Colonic mucosa (tissue), 4 donors: ENCODE results near the gene ZNF213. TPM values are rescaled to one million over a fixed set of nuclear protein-coding genes. Genes with fewer than 3 reads are reported as not detected.

Source experiments
- DNase-seq: peaks from one replicate; pipeline ENCODE4 v3.0.0-alpha.2; 2020
- H3K27ac ChIP-seq: fragments of 200-600 bp; one replicate; pipeline ENCODE4 v1.8.0; 2021
- H3K27me3 ChIP-seq: fragments of 200-600 bp; one replicate; pipeline ENCODE4 v1.8.0; 2021
- H3K36me3 ChIP-seq: fragments of 200-600 bp; one replicate; pipeline ENCODE4 v1.8.0; 2021
- H3K4me1 ChIP-seq: fragments of 200-600 bp; one replicate; pipeline ENCODE4 v1.8.0; 2021; ENCODE audit warnings: mild to moderate bottlenecking
- H3K4me3 ChIP-seq: fragments of 200-600 bp; one replicate; pipeline ENCODE4 v1.8.0; 2021
- H3K9ac ChIP-seq, 2 donors: one replicate each; pipeline ENCODE4 v1.7.0; 2013; ENCODE audit warnings: control low read depth in 2 of 2, low read depth in 2 of 2, low read length in 2 of 2
- H3K9me3 ChIP-seq: fragments of 200-600 bp; one replicate; pipeline ENCODE4 v1.8.0; 2021
- intact Hi-C: fragments of 100-400 bp; cut with DNase I; formaldehyde crosslinking; loops from one replicate; pipeline ENCODE4 v1.14.1; 2022
- total RNA-seq, 2 donors: library from RNA; stranded (reverse); fragmentation: NEBNext Ultra II Directional in 1 of 2; extraction: Animal tissue kit (Norgen Biotek cat#: 25700) in 1 of 2; gene quantifications; one replicate each; pipeline ENCODE4 v1.2.1, GENCODE V29; 2021
- TF ChIP-seq, protein P1 (sequence below): fragments of 200-600 bp; IDR thresholded peaks from one replicate; pipeline ENCODE4 v1.8.0; 2022; ENCODE audit warnings: antibody characterized with exemption, mild to moderate bottlenecking
- donor health status: healthy.
- donor health status: DM: no; HTN: no; CAD: no.
- donor health status: DM: no; HTN: no; CAD: no.

Gene ZNF213
- total RNA-seq, 2 donors from 2014 or later, result 12.4 to 20.4 TPM

- TF ChIP-seq, protein P1, sequence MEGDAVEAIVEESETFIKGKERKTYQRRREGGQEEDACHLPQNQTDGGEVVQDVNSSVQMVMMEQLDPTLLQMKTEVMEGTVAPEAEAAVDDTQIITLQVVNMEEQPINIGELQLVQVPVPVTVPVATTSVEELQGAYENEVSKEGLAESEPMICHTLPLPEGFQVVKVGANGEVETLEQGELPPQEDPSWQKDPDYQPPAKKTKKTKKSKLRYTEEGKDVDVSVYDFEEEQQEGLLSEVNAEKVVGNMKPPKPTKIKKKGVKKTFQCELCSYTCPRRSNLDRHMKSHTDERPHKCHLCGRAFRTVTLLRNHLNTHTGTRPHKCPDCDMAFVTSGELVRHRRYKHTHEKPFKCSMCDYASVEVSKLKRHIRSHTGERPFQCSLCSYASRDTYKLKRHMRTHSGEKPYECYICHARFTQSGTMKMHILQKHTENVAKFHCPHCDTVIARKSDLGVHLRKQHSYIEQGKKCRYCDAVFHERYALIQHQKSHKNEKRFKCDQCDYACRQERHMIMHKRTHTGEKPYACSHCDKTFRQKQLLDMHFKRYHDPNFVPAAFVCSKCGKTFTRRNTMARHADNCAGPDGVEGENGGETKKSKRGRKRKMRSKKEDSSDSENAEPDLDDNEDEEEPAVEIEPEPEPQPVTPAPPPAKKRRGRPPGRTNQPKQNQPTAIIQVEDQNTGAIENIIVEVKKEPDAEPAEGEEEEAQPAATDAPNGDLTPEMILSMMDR, result no peak
- Histone ChIP-seq H3K9me3 (no peaks in the 10 kb centered on the region), H3K27me3 (peaks cover 72% of the 10 kb centered on the region), H3K27ac (no peak overlapping the region), H3K4me1 (no peaks in the 10 kb centered on the region), H3K9ac (no peak overlapping the region), H3K36me3 (no peaks in the 10 kb centered on the region), H3K4me3 (peak overlapping the region; percentile 7)
- DNase-seq, result no peak
- intact Hi-C loops, result no loop called here
Measured at GRCh38 chr16:3170440-3171180, 35.8 kb downstream of the ZNF213 start.

- H3K9ac ChIP-seq, result no peak overlapping the region
- H3K4me3 ChIP-seq, result no peak overlapping the region
- no peaks in the 10 kb centered on the region for H3K4me1 ChIP-seq
- H3K9me3 ChIP-seq, result no peaks in the 10 kb centered on the region
- TF ChIP-seq, protein P1, result no peak
- H3K27ac ChIP-seq, result no peak overlapping the region
- peaks cover 79% of the 10 kb centered on the region for H3K27me3 ChIP-seq
- H3K36me3 ChIP-seq, result no peaks in the 10 kb centered on the region
- no peak for DNase-seq
- intact Hi-C loops, result no loop called here
Measured at GRCh38 chr16:3171181-3171854, 36.5 kb downstream of the ZNF213 start.

- Histone ChIP-seq H3K4me1 (no peaks in the 10 kb centered on the region), H3K4me3 (no peak overlapping the region), H3K9me3 (no peaks in the 10 kb centered on the region), H3K27ac (no peak overlapping the region), H3K27me3 (peaks cover 84% of the 10 kb centered on the region), H3K9ac (no peak overlapping the region), H3K36me3 (no peaks in the 10 kb centered on the region)
- intact Hi-C loops, result no loop called here
- TF ChIP-seq, protein P1, result no peak
- no peak for DNase-seq
Measured at GRCh38 chr16:3171855-3172593, 37.2 kb downstream of the ZNF213 start.

GRCh38 chr16:3173892-3174617 is 39.2 kb downstream of the ZNF213 start:
- Histone ChIP-seq H3K9me3 (no peaks in the 10 kb centered on the region), H3K27ac (no peak overlapping the region), H3K4me1 (no peaks in the 10 kb centered on the region), H3K9ac (no peak overlapping the region), H3K4me3 (no peak overlapping the region), H3K36me3 (no peaks in the 10 kb centered on the region), H3K27me3 (peaks cover 79% of the 10 kb centered on the region)
- DNase-seq, result no peak
- intact Hi-C loops, result no loop called here
- TF ChIP-seq, protein P1, result no peak

DNA sequence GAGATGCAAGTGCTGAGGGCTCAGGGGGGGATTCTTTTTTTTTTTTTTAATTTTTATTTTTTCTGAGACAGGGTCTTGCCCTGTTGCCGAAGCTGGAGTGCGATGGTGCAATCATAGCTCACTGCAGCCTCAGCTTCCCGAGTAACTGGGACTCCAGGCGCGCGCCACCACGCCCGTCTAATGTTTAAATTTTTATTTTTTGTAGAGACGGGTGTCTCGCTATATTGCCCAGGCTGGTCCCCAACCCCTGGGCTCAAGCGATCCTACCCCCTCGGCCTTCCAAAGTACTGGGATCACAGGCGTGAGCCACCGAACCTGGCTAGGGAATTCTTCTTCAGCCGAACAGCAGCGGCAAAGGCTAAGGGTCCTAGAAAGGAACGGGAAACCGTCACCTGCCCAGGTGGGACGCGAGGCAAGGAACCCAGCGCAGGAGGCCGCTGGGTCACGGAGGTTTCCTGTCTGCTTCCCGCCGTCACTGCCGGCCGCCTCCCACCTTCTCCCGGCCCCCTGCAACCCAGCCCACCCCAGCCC is 39.9 kb downstream of the ZNF213 start:
- TF ChIP-seq, protein P1, result no peak

More for the DNA sequence above, 39.9 kb downstream of the ZNF213 start:
- Histone ChIP-seq H3K9me3 (no peaks in the 10 kb centered on the region), H3K27ac (no peak overlapping the region), H3K4me1 (no peaks in the 10 kb centered on the region), H3K9ac (no peak overlapping the region), H3K36me3 (no peaks in the 10 kb centered on the region), H3K4me3 (no peak overlapping the region), H3K27me3 (peaks cover 77% of the 10 kb centered on the region)
- intact Hi-C loops, result no loop called here
- DNase-seq, result no peak
